D721Med (cell line): ENCODE results near the gene SNCB.

Experiments
- DNase-seq: peaks from one replicate; pipeline ENCODE4 v3.0.0; 2011; ENCODE audit warnings: low spot score; ENCODE audit not compliant: insufficient read length
- FAIRE-seq: peaks from 2 replicates; lab custom pipeline; 2011; peaks lifted over from hg19 to GRCh38; lab: Jason Lieb, UNC
- TF ChIP-seq, protein P1 (sequence below): IDR thresholded peaks from 2 replicates; pipeline ENCODE4 v1.5.1; 2012; ENCODE audit warnings: mild to moderate bottlenecking, control low read depth; ENCODE audit not compliant: insufficient read depth; ENCODE audit errors: missing control alignments

Gene SNCB

DNA sequence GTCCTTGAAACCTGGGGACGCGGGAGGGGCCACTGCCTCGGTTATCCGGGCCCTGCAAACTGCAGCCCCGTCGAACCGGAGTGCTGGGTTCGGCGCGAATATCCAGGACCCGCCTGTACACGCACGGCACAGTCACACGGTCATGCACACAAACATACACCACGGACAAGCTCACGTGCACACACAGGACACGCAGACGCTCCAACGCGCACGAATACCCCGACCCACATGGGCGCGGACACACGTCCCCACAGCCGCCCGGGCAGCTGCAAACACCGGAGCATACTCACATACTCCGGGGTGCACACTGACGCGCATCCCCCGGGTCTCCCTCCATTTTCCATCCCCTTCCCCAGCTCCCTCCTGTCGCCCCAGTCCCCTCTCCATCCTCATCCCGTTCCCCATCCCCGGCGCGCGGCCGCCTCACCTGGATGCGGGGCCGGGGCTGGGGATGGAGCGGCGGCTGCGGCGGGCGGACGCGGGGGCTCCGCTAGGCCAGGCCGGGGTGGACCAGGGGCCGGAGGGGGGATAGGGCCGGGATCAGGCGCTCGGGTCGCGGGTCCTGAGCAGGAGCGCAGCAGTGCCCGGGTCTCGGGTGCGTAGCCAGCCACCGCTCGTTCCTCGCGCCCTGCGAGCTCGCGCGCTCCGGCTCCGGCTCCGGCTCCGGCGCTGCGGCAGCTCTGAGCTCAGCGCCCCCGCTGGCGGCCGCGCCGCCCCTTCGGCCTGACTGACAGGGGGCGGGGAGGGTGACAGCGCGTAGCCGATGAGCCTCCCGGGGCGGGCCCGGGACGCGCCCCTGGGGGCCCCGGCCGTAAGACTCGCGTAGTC lies at the start of gene SNCB, which contains the start of gene EIF4E1B:
Gene SNCB, minus strand, starts transcription at position 682 of the 828 bp plus-strand sequence. CDS start 880 bp downstream, outside the sequence.
Gene EIF4E1B, plus strand, starts transcription at position 823 of the 828 bp plus-strand sequence. CDS start 12,113 bp downstream, outside the sequence.
- TF ChIP-seq, protein P1, sequence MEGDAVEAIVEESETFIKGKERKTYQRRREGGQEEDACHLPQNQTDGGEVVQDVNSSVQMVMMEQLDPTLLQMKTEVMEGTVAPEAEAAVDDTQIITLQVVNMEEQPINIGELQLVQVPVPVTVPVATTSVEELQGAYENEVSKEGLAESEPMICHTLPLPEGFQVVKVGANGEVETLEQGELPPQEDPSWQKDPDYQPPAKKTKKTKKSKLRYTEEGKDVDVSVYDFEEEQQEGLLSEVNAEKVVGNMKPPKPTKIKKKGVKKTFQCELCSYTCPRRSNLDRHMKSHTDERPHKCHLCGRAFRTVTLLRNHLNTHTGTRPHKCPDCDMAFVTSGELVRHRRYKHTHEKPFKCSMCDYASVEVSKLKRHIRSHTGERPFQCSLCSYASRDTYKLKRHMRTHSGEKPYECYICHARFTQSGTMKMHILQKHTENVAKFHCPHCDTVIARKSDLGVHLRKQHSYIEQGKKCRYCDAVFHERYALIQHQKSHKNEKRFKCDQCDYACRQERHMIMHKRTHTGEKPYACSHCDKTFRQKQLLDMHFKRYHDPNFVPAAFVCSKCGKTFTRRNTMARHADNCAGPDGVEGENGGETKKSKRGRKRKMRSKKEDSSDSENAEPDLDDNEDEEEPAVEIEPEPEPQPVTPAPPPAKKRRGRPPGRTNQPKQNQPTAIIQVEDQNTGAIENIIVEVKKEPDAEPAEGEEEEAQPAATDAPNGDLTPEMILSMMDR: peak; percentile 2
- DNase-seq (peak; percentile 89), FAIRE-seq (no peak)

DNA sequence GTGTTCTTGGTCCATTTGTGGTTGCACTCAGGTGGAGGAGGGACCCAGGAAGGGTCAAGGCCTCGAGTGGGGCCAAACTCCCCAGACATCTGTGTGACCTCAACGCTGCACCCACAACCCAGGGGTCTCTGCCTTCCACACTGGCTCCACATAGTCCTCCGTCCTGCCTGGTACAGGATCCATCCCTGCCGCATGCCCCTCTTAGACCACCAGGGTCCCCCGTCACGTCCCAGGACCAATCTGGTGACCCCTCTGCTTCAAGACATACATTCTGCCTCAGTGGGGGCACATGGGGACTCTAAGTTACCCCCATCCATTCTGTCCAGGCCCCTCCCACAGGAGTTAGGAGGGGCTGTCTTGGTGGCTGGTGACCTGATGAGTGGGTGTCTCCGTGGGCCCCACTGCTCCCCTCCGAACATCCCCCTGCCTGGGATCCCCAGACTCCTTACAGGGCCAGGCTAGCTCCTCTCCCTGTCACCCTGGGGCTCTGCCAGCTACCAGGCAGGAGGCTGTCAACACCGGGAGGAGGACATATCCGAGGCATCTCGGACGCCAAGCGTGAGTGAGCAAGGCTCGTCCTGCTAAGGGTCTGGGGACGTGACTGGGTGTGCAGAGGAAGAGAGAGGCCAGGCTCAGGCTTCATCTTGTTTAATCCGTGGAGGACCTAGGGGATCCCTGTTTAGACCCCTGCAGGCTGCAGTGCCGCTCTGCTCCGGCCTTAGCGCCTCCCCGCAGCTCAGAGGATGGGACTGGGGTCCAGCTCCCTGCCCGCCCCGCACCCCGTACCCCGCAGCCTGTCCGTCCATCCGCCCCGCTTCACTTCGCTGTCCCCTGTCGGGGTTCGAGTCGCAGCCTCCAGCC lies 49.3 kb upstream of the SNCB start:
- DNase-seq: no peak
- TF ChIP-seq, protein P1: no peak
- FAIRE-seq: no peak

DNA sequence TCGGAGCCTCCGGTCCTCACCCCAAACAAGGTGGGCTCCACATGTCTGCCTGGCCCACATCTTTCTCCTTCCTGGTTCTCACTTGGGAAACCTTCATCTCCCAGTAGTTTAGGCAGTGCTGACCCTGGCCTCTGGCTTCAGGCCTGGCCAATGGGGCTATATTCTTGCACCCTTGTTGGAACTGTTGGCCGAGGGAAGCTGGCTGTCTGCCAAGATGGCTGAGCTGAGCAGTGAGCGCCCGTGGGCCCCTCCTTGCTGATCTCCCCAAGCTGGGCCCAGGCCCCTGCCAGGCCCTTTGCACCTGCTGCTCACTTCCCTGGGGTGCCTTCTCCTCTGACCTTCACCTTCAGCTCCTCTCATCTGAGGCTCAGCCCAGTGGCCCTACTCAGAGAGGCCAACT lies 48.2 kb upstream of the SNCB start:
- TF ChIP-seq, protein P1: no peak
- DNase-seq: no peak
- no peak for FAIRE-seq

DNA sequence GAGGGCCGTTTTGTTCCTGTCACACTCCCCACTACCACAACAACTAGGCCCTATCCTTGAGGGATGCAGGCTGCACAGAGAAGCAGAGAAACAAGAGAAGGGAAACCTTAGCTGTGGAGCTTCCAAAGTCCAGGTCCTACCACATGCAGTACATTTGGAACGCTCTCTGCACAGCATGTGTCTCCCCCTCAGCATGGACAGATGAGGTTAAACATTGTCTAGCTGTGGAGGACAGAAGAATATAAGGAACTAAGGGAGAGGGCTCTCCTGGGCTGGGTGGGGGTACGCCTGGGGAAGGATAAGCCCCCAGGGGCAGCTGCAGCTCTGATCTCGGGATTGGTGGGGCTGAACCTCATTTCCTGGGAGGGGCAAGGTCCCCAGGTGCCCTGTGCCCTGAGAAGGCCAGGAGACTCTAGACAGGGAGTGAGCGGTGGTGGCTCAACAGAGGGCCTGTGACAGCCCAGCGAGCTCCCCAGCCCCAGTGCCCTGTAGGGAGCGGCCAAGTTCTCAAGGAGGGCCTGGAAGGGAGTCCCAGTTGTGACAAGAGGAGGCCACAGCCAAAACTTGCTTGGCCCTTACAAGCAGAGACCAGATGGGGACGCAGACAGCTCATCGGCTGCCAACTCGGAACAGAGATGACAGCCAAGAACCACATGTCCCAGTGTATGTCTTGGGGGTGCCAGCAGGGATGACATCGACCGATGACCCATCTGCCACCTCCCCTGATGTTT lies 47.0 kb upstream of the SNCB start:
- TF ChIP-seq, protein P1: no peak
- DNase-seq (no peak), FAIRE-seq (no peak)

DNA sequence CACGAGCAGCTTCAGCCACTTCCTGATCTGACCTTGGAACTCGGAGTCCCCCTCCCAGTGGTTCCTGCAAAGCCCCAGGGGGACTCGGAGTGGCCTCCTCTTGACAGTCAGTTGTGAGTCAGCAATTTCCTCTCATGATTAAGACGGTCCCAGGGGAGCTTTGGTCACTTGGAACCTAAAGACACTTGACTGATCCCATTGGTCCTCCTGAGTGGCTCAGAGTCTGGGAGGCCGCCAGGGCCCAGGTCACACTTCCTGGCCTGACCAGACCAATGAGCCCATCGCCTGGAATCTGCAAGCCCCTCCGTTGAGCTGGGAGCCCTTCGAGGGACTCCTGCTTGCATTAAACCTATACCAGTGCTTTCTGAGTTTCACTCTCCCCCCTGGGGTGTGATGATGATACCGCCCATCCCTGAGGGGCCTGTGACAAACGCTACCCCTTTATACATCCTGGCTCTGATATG lies 46.1 kb upstream of the SNCB start:
- TF ChIP-seq, protein P1: no peak
- FAIRE-seq (no peak), DNase-seq (no peak)

DNA sequence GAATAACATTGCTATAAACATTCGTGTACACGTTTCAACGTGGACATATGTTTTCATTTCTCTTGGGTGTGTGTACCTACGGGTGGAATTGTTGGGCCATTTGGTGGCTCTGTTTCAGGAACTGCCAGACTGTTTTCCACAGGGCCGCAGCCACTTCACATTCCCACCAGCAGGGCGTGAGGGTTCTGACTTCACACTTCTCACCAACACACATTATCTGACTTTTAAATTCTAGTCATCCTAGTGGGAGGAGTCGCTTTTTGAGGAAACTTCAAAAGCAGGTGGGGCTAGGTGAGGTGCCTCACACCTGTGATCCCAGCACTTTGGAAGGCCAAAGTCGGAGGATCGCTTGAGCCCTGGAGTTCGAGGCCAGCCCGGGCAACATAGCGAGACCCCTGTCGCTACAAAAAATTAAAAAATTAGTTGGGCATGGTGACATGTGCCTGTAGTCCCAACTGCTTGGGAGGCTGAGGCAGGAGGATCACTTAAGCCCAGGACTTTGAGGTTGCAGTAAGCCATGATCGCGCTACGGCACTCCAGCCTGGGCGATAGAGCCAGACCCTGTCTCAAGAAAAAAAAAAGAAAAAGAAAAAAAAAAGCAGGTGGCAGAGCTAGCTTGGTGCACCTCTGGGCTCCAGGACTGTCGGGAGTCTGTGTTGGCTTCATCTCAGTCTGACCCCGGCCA lies 45.5 kb upstream of the SNCB start:
- FAIRE-seq (no peak), DNase-seq (no peak)
- TF ChIP-seq, protein P1: no peak
